Measurements from ENCODE around the gene TAS2R46. TPM values are rescaled to one million over a fixed set of nuclear protein-coding genes. Genes with fewer than 3 reads are reported as not detected.

Gene TAS2R46
- total and polyA plus RNA-seq, 9 of the 15 experiments (the other 6 are each of a cell fraction or from before 2014, with no cell fraction given), result 0.08 to 1.8 (median 0.47) TPM; not detected in 2

DNA sequence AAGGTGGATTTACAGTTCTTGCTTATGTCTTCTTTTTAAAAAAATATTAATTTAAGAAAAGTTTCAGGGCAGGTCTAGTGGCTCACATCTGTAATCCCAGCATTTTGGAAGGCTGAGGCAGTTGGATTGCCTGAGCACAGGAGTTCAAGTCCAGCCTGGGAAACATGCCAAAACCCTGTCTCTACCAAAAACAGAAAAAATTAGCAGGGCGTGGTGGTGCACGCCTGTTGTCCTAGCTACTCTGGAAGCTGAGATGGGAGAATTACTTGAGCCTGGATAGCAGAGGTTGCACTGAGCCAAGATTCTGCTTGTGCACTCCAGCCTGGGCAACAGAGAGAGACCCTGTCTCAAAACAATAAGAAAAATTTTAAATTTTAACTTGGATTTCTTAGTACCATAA, 5.4 kb upstream of the TAS2R46 start:
- intact Hi-C loops (cut with micrococcal nuclease), result no loop called here

More for the DNA sequence above, 5.4 kb upstream of the TAS2R46 start:
- no peak for FAIRE-seq
- 75% methylated on average over 1 of the region's 2 CpGs for WGBS (ENCODE audit: insufficient coverage, low coverage, missing lambda C conversion rate)
- ChIA-PET CTCF (ENCODE audit: low intra/inter-chr PET ratio) (no interaction called here), POLR2A (no interaction called here)
- Histone ChIP-seq H3K4me2 (ENCODE audit: insufficient read depth, low read length) (no peak overlapping the region), H3K27ac (ENCODE audit: extremely low read depth, low read depth, low read length) (no peak overlapping the region), H3K4me3 (no peak overlapping the region), H3K79me2 (ENCODE audit: control insufficient read depth, insufficient read depth, low read length) (no peaks in the 10 kb centered on the region), H3K27me3 (ENCODE audit: control insufficient read depth in 2 of 2, insufficient read depth in 2 of 2, low read length in 2 of 2) (no peaks in the 10 kb centered on the region), H2AFZ (ENCODE audit: low read depth, low read length) (no peak overlapping the region), H3K36me3 (ENCODE audit: control insufficient read depth, insufficient read depth, low read length) (no peaks in the 10 kb centered on the region), H3K9me3 (replicated peaks; ENCODE audit: control insufficient read depth, insufficient read depth, low read depth, low read length) (no peaks in the 10 kb centered on the region), H3K9me1 (ENCODE audit: control insufficient read depth, insufficient read depth, low read length) (no peaks in the 10 kb centered on the region), H3K9ac (ENCODE audit: insufficient read depth in 1 of 2, low read depth in 2 of 2, low read length in 2 of 2) (no peak overlapping the region), H4K20me1 (replicated peaks; ENCODE audit: control insufficient read depth, insufficient read depth, low read length) (no peaks in the 10 kb centered on the region), H3K4me1 (replicated peaks in 1 of 2; ENCODE audit: control insufficient read depth in 2 of 2, insufficient read depth in 2 of 2, low read length in 2 of 2) (no peaks in the 10 kb centered on the region)
- no peak for DNase-seq (ENCODE audit: extremely low read depth in 1 of 4, low spot score in 3 of 4)
- in situ Hi-C loops (cut with MboI), result no loop called here
- BruUV-seq (replicated peaks), result no TSS peak
- ATAC-seq, result no peak
- no peak for TF ChIP-seq NEUROD1 (IDR thresholded peaks at IDR 0.05; ENCODE audit: borderline replicate concordance, low read depth, low read length, partially characterized antibody)
- TF ChIP-seq PRDM10 (IDR thresholded peaks at IDR 0.05; ENCODE audit: partially characterized antibody), result no peak
- no peak for TF ChIP-seq C11orf30 (IDR thresholded peaks at IDR 0.05; ENCODE audit: low read depth)
- TF ChIP-seq WHSC1 (IDR thresholded peaks at IDR 0.05; ENCODE audit: low read length), result no peak
- TF ChIP-seq, protein P1, sequence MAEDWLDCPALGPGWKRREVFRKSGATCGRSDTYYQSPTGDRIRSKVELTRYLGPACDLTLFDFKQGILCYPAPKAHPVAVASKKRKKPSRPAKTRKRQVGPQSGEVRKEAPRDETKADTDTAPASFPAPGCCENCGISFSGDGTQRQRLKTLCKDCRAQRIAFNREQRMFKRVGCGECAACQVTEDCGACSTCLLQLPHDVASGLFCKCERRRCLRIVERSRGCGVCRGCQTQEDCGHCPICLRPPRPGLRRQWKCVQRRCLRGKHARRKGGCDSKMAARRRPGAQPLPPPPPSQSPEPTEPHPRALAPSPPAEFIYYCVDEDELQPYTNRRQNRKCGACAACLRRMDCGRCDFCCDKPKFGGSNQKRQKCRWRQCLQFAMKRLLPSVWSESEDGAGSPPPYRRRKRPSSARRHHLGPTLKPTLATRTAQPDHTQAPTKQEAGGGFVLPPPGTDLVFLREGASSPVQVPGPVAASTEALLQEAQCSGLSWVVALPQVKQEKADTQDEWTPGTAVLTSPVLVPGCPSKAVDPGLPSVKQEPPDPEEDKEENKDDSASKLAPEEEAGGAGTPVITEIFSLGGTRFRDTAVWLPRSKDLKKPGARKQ (CRISPR knock-in tag; IDR thresholded peaks at IDR 0.05), result no peak
- TF ChIP-seq, protein P2, sequence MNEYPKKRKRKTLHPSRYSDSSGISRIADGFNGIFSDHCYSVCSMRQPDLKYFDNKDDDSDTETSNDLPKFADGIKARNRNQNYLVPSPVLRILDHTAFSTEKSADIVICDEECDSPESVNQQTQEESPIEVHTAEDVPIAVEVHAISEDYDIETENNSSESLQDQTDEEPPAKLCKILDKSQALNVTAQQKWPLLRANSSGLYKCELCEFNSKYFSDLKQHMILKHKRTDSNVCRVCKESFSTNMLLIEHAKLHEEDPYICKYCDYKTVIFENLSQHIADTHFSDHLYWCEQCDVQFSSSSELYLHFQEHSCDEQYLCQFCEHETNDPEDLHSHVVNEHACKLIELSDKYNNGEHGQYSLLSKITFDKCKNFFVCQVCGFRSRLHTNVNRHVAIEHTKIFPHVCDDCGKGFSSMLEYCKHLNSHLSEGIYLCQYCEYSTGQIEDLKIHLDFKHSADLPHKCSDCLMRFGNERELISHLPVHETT (CRISPR knock-in tag; conservative IDR thresholded peaks at IDR 0.05 in 1 of 2, IDR thresholded peaks at IDR 0.05 in 1 of 2), result no peak
- no peak for TF ChIP-seq HDAC8 (tag; IDR thresholded peaks at IDR 0.05)
- no peak for TF ChIP-seq SMARCA5 (IDR thresholded peaks at IDR 0.05)
- TF ChIP-seq FOXP1 (CRISPR knock-in tag; IDR thresholded peaks at IDR 0.05), result no peak
- TF ChIP-seq MCM2 (IDR thresholded peaks at IDR 0.05; ENCODE audit: low read depth), result no peak
- no peak for TF ChIP-seq ZNF354B (CRISPR knock-in tag; IDR thresholded peaks at IDR 0.05)
- no peak for TF ChIP-seq EHMT2 (IDR thresholded peaks at IDR 0.05)
- no peak for TF ChIP-seq ZC3H11A (IDR thresholded peaks at IDR 0.05; ENCODE audit: low read depth, low read length)
- no peak for TF ChIP-seq HMBOX1 (IDR thresholded peaks at IDR 0.05)
- no peak for TF ChIP-seq ZNF175 (CRISPR knock-in tag; IDR thresholded peaks at IDR 0.05; ENCODE audit: low read depth)
- TF ChIP-seq ELF4 (CRISPR knock-in tag; IDR thresholded peaks at IDR 0.05), result no peak
- no peak for TF ChIP-seq ERF (CRISPR knock-in tag; IDR thresholded peaks at IDR 0.05)

Measured in K562 (cell line).